ENCODE data around the gene PRKCB. TPM values are rescaled to one million over a fixed set of nuclear protein-coding genes. Genes with fewer than 3 reads are reported as not detected.
A peak's percentile ranks its signal among the peaks of the same experiment; 100 is the strongest.

PRKCB gene
- total and polyA plus RNA-seq, 8 donors: 13.5 to 74.3 (median 57.0) TPM

DNA sequence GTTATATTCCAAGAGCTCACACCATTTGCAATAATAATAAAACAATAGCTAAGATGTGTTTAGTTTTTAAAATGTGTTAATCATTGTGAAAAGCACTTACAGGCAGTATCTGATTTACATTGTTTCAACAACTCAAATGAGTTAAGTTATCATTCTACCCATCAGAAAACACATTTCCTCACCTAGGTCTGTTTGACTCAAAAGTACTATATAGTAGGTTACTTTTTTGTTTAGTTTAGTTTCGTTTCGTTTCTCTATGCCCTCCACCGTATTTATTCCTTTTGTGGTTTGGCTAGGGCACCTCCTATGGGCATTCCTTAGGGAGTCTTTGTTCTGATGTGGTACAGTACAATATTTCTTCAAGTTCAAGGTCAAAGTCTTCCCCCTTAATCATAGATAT, 201.6 kb downstream of the PRKCB start:
- no peak overlapping the region for H3K4me3 ChIP-seq
- intact Hi-C loops (cut with DNase I): no loop called here
- H3K4me1 ChIP-seq: no peaks in the 10 kb centered on the region
- ATAC-seq: no peak
- no peaks in the 10 kb centered on the region for H3K9me3 ChIP-seq
- TF ChIP-seq, protein P1, sequence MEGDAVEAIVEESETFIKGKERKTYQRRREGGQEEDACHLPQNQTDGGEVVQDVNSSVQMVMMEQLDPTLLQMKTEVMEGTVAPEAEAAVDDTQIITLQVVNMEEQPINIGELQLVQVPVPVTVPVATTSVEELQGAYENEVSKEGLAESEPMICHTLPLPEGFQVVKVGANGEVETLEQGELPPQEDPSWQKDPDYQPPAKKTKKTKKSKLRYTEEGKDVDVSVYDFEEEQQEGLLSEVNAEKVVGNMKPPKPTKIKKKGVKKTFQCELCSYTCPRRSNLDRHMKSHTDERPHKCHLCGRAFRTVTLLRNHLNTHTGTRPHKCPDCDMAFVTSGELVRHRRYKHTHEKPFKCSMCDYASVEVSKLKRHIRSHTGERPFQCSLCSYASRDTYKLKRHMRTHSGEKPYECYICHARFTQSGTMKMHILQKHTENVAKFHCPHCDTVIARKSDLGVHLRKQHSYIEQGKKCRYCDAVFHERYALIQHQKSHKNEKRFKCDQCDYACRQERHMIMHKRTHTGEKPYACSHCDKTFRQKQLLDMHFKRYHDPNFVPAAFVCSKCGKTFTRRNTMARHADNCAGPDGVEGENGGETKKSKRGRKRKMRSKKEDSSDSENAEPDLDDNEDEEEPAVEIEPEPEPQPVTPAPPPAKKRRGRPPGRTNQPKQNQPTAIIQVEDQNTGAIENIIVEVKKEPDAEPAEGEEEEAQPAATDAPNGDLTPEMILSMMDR (IDR thresholded peaks at IDR 0.05): no peak
- no peak overlapping the region for H3K27ac ChIP-seq
- no peak for DNase-seq
- H3K27me3 ChIP-seq: peaks cover 0 to 29% of the 10 kb centered on the region in 2 donors
- peaks cover 0 to 21% of the 10 kb centered on the region in 2 donors for H3K36me3 ChIP-seq

DNA sequence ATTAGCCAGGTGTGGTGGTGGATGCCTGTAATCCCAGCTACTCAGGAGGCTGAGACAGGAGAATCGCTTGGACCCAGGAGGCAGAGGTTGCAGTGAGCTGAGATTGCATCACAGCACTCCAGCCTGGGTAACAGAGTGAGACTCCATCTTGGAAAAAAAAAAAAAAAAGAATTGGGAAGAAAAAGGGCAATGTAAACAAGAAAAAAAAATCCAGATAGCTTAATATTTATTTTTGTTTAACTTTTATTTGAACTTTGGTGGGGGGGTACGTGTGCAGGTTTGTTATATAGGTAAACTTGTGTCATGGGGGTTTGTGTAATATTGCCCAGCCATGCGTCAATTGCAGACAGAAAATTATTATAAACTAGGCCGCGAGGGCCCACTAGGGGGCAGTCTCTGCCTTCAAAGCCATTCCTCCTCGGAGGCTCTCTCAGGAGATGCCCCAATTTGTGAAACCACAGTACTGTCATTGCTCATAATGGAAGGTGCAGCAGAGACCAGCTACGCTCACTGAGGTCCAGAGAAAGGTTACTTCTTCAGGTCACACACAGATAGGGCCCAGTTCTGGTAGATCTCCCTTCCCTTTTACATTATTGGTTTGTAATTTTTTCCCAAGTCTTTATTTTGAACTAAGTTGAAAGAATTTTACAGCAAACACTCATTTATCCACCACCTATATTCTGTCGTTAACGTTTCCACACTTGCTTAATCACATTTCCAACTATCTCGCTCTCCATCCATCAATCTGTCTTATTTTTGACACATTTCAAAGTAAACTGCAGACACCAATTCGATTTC, 206.2 kb downstream of the PRKCB start:
- peak; percentile 92 for ATAC-seq
- intact Hi-C loops (cut with DNase I): loop anchor here in 1 of 2 donors (10.0 kb wide), 1 partner anchor 463 kb away; no protein-coding TSS in a partner anchor

DNA sequence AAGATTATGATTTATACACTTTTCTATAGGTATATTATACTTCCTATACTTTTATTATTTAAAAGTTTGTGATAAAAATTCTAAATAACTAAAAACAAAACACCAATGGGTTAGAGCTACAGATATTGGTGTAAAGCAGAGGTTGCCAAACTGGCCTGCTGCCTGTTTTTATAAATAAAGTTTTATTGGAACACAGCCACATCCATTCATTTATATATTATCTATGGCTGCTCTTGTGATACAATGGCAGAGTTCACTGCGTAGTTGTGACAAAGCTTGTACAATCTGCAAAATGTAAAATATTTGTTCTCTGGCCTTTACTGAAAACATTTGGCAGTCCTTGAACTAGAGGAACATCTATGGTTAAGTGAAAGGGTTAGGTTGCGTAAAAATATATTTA, 208.7 kb downstream of the PRKCB start:
- TF ChIP-seq, protein P1 (IDR thresholded peaks at IDR 0.05): no peak
- peaks cover 0 to 7% of the 10 kb centered on the region in 2 donors for H3K36me3 ChIP-seq
- ATAC-seq: no peak
- H3K27me3 ChIP-seq: peaks cover 0 to 5% of the 10 kb centered on the region in 2 donors
- no peak overlapping the region for H3K27ac ChIP-seq
- intact Hi-C loops (cut with DNase I): loop anchor here in 1 of 2 donors (10.0 kb wide), 1 partner anchor 460 kb away; no protein-coding TSS in a partner anchor
- no peaks in the 10 kb centered on the region for H3K4me1 ChIP-seq
- no peak for DNase-seq
- no peaks in the 10 kb centered on the region for H3K9me3 ChIP-seq
- H3K4me3 ChIP-seq: no peak overlapping the region

More for the DNA sequence above, 206.2 kb downstream of the PRKCB start:
- H3K27ac ChIP-seq: no peak overlapping the region
- no peaks in the 10 kb centered on the region for H3K4me1 ChIP-seq
- no peak overlapping the region for H3K4me3 ChIP-seq
- no peaks in the 10 kb centered on the region for H3K9me3 ChIP-seq
- TF ChIP-seq, protein P1 (IDR thresholded peaks at IDR 0.05): peak; percentile 44 to 70
- H3K36me3 ChIP-seq: peaks cover 0 to 12% of the 10 kb centered on the region in 2 donors
- peaks cover 0 to 8% of the 10 kb centered on the region in 2 donors for H3K27me3 ChIP-seq
- DNase-seq: peak in 3 of 4 donors; percentile 24 to 67 (median 45)

DNA sequence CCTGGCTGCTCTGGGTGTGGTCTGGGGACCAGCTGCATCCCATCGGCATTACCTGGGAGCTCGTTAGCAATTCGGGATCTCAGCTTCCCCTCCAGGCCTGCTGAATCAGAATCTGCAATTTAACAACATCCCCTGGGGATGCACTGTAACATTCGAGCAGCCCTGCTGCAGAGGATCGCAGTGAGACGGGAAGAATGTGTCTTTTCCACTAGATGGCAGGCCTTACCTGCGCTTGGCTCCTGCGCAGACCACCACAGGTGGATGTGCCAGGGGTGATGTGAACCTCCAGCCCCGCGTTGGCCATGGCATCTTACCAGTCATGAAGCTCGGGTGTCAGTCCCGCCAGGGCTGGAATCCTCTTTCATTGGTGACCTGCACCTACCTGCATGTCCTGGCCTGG, 209.9 kb downstream of the PRKCB start:
- H3K27me3 ChIP-seq: peaks cover 0 to 5% of the 10 kb centered on the region in 2 donors
- TF ChIP-seq, protein P1 (IDR thresholded peaks at IDR 0.05): no peak
- peaks cover 0 to 9% of the 10 kb centered on the region in 2 donors for H3K36me3 ChIP-seq
- intact Hi-C loops (cut with DNase I): loop anchor here in 1 of 2 donors (10.0 kb wide), 1 partner anchor 459 kb away; no protein-coding TSS in a partner anchor
- ATAC-seq (no peak), DNase-seq (no peak)
- H3K4me3 ChIP-seq: no peak overlapping the region
- H3K4me1 ChIP-seq: no peaks in the 10 kb centered on the region
- no peak overlapping the region for H3K27ac ChIP-seq
- no peaks in the 10 kb centered on the region for H3K9me3 ChIP-seq

DNA sequence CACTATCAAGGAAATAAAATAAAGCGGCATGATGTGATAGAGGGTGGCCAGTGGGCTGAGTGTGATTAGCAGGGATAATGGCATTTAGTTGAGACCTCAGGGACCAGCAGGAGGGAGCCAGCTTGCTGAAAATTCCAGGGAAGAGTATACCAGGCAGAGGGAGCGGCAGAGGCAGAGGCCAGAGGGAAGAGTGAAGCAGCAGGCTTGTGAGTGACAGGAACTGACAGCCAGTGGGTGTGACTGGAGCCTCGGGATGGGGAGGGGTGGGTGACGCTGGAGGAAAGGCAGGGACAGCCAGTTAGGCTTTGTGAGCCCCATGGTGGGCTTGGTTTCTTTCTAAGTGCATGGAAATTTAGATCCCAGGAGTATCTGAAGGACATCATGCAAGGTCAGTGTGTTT, 210.7 kb downstream of the PRKCB start:
- Histone ChIP-seq H3K36me3 (peaks cover 0 to 14% of the 10 kb centered on the region in 2 donors), H3K27ac (no peak overlapping the region), H3K9me3 (no peaks in the 10 kb centered on the region), H3K27me3 (peaks cover 0 to 5% of the 10 kb centered on the region in 2 donors), H3K4me3 (no peak overlapping the region), H3K4me1 (no peaks in the 10 kb centered on the region)
- DNase-seq (no peak), ATAC-seq (no peak)
- TF ChIP-seq, protein P1 (IDR thresholded peaks at IDR 0.05): no peak
- intact Hi-C loops (cut with DNase I): loop anchor here in 1 of 2 donors (10.0 kb wide), 1 partner anchor 458 kb away; no protein-coding TSS in a partner anchor
